Dermis microvascular lymphatic vessel endothelial cell (primary cell): ENCODE data around the gene PAN2. TPM values are rescaled to one million over a fixed set of nuclear protein-coding genes. Genes with fewer than 3 reads are reported as not detected.

ENCODE experiments used
- DNase-seq, 2 donors: peaks; one replicate each; pipeline versions ENCODE4 v3.0.0 to v3.0.0-alpha.2; 2010; ENCODE audit warnings: low read depth in 2 of 2
- total RNA-seq: library from RNA; depleted of rRNA; stranded (reverse); fragments of >200 nt; gene quantifications from 2 replicates; pipeline ENCODE4 v1.2.1, GENCODE V29; 2014

Gene PAN2
- total RNA-seq, 1 donor from 2014 or later: 6.7 TPM

DNA sequence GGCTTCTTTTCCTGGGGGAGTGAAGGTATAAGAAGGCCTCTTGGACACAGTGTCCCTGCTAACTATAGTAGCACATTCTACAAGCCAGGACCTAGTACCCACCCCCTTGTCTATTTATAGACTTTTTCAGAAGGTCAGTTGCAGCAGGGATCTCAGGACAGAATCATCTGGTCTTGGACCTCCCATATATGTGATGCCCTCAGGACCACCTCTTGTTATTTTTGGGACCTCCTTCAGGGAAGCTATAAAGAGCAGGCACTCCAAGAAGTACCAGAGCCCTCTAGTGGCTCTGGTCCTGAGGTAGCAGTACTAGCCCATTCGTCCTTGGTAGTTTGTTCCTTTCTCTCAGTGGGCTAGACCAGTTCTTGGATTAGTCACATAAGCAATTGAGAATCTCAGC is 62.8 kb downstream of the PAN2 start:
- DNase-seq: peak in 1 of 2 donors; percentile 39

DNA sequence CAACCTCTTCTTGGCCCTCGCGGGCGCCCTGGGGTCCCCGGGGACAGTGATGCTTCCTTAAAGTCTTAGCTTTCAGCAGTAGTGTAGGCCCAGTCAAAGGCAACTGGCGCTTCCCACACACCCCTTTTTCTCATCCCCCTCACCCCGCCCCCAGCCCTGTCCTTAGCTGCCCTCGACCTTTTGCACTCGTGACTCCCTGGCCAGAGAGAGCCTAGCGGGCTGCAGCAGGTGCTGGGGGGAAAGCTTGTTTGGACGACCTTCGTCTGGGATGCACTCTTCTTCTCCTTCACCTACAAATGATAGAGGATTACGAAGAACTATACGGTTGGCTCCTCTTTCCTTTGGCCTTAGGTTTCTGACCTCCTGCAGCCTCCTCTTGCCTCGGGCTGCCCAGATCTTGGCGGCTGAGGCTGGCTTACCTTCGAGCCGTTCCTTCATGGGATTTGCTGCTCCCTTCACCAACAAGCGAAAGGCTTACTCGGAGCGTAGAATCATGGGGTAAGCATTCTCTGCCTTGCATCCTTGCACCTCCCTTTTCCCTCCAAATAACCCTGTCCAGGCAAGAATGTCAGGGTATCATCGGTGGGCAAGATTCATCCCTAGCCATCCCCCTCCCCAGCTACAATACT is 66.2 kb downstream of the PAN2 start:
- no peak for DNase-seq

DNA sequence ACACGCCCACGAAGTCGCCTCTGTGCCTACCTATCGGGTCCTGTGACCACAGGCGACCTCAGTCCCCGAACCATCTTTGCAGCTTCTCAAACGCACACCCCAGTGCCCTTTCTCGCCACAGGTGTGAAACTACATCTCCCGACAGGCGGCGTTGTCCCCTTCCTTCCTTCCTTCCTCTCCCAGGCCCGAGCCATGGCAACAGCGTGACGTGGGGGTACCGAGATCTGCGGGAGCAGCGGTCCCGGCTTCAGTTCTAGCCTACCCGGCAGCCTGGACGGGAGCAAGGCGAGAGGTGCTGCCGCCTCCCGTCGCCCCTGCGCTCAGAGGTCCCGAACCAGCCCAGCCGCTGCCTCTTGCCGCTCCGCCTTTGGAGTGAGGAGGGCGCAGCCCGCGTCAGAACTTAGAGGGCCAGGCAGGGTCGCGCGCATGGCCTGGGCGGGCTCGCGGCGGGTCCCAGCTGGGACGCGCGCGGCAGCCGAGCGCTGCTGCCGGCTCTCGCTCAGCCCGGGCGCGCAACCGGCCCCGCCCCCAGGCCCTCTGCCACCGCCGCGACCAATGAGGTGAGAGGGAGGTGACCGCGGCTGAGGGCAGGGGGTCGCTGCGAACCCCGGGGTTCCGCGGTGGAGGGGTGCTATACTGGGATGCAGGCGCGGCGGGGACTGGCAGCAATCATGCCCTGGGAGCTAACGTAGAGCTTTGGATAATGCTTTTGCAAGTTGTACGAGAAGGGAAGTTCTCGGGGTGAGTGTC is 66.9 kb downstream of the PAN2 start, which contains the start of gene COQ10A:
COQ10A (plus strand) TSS at position 250 of the 750 bp plus-strand sequence; CDS start at position 427, 177 bp downstream.
- peak; percentile 74 to 83 for DNase-seq

Other genes starting within 250 kb of the PAN2 start
- gene PA2G4, start 229.4 kb downstream of the PAN2 start, total RNA-seq: 91.8 and 130 TPM in 2 replicates
- 2,319 and 2,425 TPM in 2 replicates for gene RPL41, start 217.4 kb downstream of the PAN2 start, total RNA-seq
- 2.7 and 3.3 TPM in 2 replicates for gene ZC3H10, start 215.7 kb downstream of the PAN2 start, total RNA-seq
- 320 and 356 TPM in 2 replicates for gene ESYT1, start 205.7 kb downstream of the PAN2 start, total RNA-seq
- 60.3 and 87.9 TPM in 2 replicates for gene MYL6B, start 181.4 kb downstream of the PAN2 start, total RNA-seq
- 2,234 and 2,594 TPM in 2 replicates for gene MYL6, start 175.6 kb downstream of the PAN2 start, total RNA-seq
- gene SMARCC2, start 144.5 kb downstream of the PAN2 start, total RNA-seq: 32.6 and 43.2 TPM in 2 replicates
- gene RNF41, start 112.1 kb downstream of the PAN2 start, total RNA-seq: 61.4 and 90.8 TPM in 2 replicates
- 21.6 and 22.5 TPM in 2 replicates for gene NABP2, start 109.7 kb downstream of the PAN2 start, total RNA-seq
- not detected in 2 replicates for gene SLC39A5, start 103.9 kb downstream of the PAN2 start, total RNA-seq
- gene ANKRD52, start 75.6 kb downstream of the PAN2 start, total RNA-seq: 10.1 and 17.1 TPM in 2 replicates
- gene COQ10A, start 67.1 kb downstream of the PAN2 start, total RNA-seq: 6.0 and 10.0 TPM in 2 replicates
- gene CS, start 33.7 kb downstream of the PAN2 start, total RNA-seq: 119 and 132 TPM in 2 replicates
- 61.0 and 73.5 TPM in 2 replicates for gene CNPY2, start 18.0 kb downstream of the PAN2 start, total RNA-seq
- gene IL23A, start 4.9 kb upstream of the PAN2 start, total RNA-seq: 0.13 TPM in 1 of 2 replicates, not detected in the other
- 44.3 and 63.1 TPM in 2 replicates for gene STAT2, start 26.1 kb upstream of the PAN2 start, total RNA-seq
- not detected in 2 replicates for gene APOF, start 28.9 kb upstream of the PAN2 start, total RNA-seq
- gene TIMELESS, start 115.4 kb upstream of the PAN2 start, total RNA-seq: 10.5 and 11.7 TPM in 2 replicates
- gene MIP, start 120.7 kb upstream of the PAN2 start, total RNA-seq: 0.26 and 0.51 TPM in 2 replicates
- gene SPRYD4, start 134.6 kb upstream of the PAN2 start, total RNA-seq: 1.4 and 2.1 TPM in 2 replicates
- gene GLS2, start 154.2 kb upstream of the PAN2 start, total RNA-seq: 0.13 TPM in 2 replicates
- gene RBMS2, start 187.8 kb upstream of the PAN2 start, total RNA-seq: 43.6 and 52.4 TPM in 2 replicates